Suprapubic skin (tissue), 3 donors: ENCODE measurements around the gene TRIM44.

Source experiments
- CTCF ChIP-seq, 2 donors: fragments of 200-600 bp in 1 of 2; fragments of 450-650 bp in 1 of 2; sonication (generic) in 1 of 2; IDR thresholded peaks; one replicate each; pipeline ENCODE4 v1.5.1; 2016 to 2019; ENCODE audit warnings: antibody characterized with exemption in 2 of 2, mild to moderate bottlenecking in 1 of 2, moderate library complexity in 1 of 2
- POLR2A ChIP-seq, 2 donors: fragments of 450-650 bp; IDR thresholded peaks; one replicate each; pipeline ENCODE4 v1.6.1; 2017; ENCODE audit warnings: antibody characterized with exemption in 2 of 2, mild to moderate bottlenecking in 2 of 2, moderate library complexity in 2 of 2

- TF ChIP-seq CTCF (IDR thresholded peaks at IDR 0.05) (no peak), POLR2A (IDR thresholded peaks at IDR 0.05) (no peak)
These were observed 6.7 kb upstream of the TRIM44 start for GRCh38 chr11:35655856-35656255.
